Stimulated activated CD4-positive, alpha-beta T cell treated with anti-CD3 and anti-CD28 coated beads, TNF-alpha, amount 100 ng/mL, for 24 hours (primary cell): ENCODE results near the gene SCGN.

Source experiments
- DNase-seq, 3 experiments: peaks; one replicate each; pipeline ENCODE4 v3.0.0-alpha.2; 2020; ENCODE audit warnings: low read depth in 3 of 3

SCGN gene

DNA sequence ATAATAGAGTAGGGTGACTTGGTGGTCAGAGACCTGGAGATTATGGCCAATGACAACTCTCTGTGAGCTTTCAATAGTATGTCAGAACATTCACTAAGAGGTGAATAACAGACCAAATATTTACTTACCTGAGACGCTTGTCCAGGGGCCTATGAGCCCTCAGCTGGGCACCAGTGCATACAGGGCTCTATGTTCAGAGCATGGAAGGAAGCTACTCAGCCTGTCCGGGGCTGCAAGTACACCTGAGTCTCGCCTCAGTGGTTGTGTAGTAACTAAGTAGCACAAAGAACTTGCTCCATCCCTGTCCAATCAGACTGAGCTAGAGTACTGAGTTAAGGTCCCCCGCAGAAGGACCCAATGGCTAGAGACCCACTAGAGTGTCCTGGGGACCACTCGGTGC is 11.6 kb upstream of the SCGN start:
- no peak for DNase-seq

DNA sequence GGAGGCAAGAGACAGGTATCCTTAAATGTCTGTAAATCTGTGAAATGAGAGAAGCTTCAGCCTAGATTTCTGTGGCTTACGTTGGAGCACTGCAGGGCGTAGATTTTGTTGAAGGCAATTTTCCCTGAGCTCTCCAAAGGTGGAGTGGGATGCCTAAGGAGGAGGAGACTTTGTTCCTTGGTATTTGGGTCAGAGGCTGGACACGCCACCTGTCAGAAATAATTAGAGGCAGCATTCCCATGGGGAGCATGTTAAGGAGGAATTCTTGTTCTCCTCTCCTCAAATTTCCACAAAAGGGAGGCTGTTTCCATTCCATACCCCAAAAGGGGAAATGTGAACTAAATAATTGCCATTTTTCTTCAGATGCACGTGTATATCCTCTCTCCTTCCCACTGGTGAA is 11.1 kb upstream of the SCGN start:
- no peak for DNase-seq

DNA sequence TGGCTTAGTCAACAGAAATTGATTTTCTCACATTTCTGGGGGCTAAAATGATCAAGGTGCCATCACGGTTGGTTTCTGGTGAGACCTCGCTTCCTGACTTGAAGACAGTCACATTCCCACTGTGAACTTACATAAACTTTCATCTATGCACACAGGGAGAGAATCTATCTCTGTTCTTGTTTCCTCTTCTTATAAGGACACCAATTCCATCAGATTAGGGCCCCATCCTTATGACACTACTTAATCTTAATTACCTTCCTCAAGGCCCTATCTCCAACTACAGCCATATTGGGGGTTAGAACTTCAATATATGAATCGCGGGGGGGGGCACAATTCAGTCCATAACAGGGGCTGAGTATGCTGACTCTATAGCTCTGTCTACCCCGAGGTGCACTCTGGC is 10.6 kb upstream of the SCGN start:
- no peak for DNase-seq

DNA sequence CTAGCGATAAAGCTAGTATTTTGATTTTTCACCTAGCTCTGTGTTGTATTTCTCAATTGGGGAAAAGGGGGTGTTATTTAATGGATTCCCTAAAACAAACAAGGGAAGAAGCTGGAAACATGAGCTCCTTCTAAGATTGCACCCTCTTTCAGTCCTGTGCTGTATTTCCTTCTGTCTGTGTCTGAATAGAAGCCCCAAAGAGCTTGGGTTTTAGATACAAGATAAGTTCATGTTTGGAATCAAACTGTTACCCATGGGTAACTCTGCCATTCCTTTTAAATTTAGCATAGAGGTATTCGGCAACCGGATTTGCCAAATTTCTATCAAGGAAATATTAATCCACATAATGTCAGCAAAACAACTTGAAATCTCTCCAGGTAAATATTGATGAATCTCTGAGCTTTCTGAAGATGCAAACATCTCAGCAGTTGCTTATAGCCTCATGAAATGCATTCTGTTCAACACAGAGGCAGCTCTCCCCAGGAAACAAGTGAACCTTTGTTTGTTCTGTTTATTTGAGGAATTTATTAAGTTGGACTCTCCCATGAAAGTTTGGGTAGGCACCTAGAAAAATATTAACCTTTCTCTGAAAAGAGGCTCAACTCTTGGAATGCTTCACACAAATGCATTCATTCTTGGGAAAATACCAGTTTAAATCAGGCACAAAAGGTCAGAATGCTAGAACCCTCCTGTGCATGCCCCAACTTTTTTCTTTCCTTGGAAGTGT is 9.9 kb upstream of the SCGN start:
- no peak for DNase-seq

DNA sequence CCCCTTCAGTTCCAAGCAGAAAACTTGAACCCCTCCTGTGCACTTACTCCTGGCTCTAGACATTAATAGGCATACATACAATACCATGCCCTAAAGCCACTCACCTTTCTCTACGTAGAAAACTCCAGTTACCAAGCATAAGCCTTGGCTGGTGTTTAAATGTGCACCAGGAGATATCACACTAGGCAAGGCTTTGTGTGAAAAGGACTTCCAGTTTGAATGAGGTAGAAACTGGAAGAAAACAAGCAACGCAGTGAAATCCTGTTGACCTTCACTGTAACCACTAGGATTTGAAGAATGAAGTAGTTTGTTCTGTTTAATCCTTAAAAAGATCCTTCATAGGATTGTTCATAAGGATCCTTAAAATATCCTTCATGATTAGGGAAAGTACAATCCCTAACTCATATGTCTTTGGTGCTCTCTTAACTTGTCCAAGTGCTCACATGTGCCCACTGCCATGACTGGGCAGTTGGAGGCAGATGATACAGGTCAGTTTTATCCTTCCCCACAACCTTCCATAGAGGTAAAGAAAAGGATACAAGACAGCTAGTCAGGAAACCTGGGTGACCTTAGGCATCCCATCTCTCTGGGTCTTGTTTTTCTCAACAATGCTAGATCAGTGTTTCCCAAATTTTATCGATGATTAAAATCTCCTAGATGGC is 9.2 kb upstream of the SCGN start:
- DNase-seq = no peak

DNA sequence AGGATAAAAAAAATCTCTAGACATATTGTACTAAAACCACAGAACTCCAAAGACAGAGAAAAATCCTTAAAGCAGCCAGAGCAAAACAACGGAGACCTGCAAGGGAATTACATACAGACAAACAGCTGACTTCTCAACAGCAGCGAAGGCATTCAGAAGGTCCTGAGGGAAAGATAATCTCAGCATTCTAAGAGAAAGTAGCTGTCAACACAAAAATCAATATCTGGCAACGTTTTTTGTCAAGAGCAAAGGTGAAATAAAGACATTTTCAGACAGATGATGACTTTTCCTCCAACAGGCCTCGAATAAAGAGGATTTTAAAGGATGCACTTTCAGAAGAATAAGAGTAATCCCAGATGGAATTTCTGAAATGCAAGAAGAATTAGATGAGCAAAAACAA is 6.1 kb upstream of the SCGN start:
- no peak for DNase-seq

DNA sequence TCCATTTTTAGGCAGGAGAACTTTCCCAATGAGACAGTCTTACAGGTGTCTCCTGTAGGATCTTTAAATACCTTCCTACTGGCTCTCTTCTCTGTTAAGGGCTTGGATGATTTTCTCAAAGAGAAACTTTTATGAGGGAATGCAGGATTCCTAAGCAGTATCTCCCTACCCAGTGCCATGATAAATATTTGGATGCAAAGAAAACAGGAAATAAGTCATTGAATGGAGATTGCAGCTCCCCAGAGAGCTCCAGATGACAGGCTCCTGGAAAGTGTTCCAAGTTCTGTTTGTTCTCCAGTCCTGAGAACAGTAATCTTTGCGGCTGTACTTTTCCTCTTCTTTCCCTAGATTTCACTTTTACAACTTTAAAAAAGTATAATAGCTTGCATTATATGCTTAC is 2.4 kb upstream of the SCGN start:
- DNase-seq = no peak

DNA sequence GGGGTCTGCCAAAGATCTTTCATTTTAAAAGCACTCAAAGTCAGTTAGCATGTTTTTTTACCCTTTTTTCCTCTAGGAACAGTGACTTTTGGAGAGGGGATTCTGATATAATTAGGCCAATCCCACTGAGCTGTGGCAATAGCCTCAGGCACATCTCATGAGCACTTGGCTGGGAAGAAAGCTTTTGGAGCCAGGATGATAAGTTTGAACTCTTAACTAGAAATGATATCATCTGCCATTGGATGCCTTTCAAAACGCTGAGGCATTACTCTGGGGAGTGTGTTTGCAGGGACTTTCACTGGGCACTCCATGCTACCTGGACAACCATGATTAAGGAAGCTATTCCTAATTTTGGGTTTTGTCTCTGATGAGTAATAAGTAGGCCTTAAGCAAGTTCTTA is 3.7 kb downstream of the SCGN start:
- DNase-seq = no peak

DNA sequence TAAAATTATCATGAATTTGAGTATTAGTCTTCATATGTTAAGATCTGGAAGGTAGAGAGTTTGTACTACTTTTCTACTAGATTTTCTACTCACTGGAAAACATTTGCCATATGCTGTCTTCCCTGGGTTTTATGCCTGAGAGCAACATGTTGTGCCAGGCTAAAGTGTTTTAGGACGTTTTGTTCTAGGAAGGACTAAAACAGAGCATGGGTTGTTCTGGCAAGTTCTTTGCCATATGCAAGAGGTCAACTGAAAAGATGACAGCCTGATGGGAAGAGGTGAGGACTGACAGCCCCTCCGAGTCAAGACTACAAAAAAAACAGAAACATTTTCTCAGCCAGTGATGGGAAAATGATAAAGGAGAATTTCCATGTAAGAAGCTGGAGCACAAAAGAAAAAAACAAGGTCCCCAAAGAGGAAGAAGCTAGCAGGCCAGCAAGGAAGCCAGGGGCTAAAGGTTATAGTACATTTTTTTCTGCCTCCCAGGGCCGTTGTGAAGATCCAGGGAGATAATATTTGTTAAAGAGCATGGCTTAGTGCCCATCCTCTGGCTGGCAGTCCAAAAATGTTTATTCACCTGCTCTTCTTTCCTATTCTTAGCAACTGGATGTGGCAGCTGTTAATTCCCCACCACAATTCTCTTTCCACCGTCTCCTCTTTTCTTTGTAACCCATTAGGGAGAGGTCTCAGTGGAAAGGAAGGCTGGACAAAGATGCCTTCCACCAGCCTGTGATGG is 7.8 kb downstream of the SCGN start:
- no peak for DNase-seq

DNA sequence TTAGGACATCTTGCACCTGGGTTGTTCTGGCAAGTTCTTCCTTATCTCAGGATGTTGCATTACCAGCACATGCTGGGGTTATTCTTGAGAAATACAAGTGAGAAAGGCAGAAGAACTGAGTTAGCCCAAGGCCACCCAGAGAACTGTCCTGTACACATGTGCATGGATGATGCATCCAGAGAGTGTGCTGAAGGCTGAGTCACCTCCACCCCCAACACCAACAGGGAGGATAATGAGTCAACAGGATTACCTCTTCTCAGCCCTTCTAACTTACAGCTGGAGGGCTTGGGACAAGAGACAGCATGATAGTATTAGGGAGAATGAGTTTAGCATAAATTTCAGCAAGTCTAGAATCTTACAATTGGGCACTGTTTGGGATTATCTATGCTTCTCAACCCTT is 8.5 kb downstream of the SCGN start:
- DNase-seq = peak in 1 of 3 experiments; percentile 20

DNA sequence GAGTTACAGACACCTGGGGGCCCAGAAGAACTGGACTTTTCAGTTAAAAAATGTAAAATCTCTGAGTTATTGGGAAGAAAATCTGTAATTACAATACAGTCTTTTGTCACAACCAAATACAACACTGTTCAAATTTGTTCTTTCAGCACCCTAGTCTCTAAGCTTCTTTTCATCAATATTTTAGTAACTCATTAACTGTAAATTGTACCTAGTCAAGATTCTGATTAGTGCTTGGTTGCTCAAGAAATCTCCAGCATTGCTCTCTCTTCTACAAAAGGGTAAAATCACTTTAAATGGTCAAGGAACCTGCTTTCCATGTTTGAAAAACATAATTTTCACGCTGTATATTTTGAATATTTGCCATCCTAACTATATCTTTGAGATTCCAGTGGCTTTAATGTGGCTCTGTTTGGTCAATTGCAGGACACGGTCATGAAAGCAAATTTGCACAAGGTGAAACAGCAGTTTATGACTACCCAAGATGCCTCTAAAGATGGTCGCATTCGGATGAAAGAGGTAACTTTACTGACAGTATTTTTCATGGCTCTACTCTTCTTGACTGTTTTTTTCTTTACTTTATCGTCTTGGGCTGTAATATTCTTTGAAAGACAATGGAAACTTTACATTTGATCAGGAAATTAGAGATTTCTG is 9.2 kb downstream of the SCGN start:
- DNase-seq = no peak

DNA sequence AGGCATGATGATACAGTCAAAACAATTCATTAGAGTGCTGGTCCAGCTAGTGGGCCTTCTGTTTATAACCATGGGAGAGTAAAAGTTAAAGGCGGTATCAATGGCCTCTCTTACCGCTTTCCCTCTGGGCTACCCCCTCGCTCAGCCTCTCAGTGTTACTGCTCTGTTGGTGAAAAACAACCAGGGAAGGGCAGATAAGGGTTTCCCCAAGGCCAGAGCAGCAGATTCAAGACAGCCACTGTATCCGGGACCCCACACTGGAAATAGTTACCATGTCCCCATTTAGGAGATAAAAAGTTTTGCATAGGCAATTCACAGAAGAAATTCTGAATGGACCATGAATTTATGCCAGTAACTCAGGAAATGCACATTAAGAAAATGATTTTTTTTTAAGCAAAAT is 13.4 kb downstream of the SCGN start:
- no peak for DNase-seq

DNA sequence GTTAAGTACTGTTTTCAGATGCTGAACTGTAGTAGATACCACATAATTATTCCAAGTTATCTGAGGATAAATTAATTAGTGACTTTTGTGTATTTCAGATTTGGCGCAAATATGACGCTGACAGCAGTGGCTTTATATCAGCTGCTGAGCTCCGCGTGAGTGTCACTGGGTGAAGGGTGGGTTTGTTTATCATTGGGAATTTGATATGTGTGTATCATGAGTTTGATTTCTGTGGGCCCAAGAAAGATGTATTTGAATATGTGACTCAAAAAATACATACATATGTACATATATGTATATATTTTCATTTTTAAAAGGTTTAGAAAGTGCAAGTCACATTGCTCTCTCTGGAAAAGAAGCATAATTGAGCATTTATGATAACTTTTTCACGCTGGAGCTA is 17.4 kb downstream of the SCGN start:
- DNase-seq = no peak

DNA sequence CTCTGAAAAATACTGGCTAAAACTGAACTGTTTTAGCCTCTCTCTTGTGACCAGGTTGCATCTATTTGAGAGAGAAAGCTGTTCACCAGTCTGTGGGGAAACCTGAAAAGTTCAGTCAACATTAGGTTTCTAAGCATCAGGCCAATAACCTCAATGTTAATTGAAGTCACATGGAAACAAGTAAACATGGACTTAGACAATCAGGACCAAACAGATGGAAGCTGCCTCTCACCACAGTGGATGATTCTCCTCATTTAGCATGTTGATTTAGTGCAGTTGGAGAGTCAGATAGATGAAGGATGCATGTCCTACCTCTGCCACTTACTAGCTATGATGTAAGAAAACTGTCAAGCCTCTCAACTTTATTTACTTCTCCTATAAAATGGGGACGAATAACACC is 18.2 kb downstream of the SCGN start:
- DNase-seq = no peak

DNA sequence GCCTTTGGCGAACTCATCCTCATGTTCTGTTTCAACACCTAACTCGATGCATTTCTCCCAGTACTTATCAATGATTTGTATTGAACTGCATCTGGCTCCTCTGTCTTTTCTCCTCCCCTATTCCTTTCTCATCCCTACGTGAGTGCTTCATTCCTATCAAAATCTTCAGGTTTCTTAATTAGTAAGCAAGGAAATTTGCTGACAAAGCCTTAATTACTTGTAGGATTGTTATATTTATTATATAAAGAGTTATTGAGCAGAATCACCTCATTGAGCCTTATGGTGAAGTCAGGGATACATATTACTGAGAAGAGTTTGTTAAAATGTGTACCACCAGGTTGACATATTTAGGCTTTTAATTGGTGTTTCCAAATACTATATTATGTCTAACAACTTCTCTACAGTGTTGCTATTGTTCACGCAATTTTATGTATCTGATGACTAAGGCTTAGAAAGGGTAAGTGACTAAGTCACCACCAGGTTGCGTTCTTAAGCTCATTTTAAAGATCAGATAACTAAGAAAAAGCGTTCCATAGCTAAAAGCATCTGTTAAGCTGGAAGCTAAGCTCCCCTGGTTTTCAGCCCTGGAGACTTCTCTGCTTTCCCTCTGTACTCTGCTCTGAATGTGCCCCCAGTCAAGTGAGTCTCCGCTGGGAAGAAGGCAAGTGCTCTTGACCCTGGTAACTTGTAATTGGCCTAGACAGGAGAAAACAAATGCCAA is 18.9 kb downstream of the SCGN start:
- no peak for DNase-seq

DNA sequence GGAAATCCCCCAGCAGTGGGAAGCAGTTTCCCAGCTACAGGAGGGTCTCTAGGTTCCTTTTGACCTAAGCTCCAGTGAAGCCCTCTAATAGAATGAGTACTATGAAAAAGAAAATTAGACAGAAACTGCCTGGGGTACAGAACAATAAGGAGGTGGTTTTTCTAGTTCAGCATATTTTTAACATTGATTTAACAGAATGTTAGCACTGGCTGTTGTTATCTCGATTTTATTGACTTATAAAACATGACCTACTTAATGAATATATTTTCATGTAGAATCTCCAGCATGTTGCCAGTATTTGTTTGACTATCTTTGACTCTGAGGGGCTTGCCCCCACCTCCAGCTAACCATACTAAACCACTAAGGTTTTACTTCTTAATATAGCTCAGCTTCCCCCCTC is 19.6 kb downstream of the SCGN start:
- no peak for DNase-seq

DNA sequence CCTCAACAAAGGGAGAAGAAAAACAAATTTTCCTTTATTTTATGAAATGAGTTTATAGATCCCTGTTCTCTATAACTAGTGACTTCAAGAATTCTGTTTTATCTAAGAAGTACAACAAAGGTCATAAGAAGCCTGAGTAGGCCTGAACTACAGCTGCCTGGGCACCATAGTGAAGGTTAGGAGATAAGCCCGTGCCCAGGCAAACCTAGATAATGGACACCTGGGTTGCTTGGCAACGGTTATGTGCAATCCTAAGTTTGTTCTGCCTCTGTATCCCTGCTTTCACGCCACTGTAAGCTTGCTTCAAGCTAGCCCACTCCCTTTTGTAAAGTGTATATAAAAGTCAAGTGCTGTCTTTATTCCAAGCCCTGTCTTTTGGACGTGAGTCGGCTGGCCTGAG is 23.2 kb downstream of the SCGN start:
- DNase-seq = no peak

DNA sequence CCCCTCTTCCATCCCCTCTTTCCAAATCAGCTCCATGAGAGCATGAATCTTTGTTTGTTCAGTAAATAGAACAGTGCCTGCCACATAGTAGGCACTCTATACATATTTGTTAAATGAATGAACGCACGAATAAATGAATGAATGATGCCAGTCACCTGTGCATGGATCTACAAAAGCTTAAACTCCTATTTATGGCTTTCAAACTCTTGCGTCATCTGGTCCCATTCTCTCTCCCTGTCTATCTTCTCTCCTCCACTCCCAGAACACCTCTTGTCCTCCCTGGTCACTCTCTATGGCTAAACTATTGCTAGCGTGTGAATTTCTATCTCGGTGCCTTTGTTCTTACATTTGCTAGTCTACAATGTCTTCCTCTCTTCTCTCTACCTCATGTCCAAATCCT is 24.8 kb downstream of the SCGN start:
- no peak for DNase-seq

DNA sequence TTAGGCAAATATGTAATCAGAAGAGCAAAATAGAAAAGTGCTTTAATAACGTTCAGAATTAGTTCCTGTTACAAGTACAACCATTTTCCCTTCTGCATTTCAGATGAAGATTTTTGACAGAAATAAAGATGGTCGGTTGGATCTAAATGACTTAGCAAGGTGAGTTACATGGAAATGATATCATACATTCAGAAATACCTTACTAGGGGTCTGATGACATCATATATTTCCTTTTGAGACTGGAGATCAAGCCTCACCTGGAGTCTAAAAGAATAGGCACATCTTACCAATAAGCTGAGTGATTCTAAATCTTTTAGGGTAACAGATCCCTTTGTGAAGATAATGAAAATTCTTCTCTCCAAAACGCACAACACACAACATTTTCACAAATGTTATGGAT is 29.8 kb downstream of the SCGN start:
- no peak for DNase-seq

DNA sequence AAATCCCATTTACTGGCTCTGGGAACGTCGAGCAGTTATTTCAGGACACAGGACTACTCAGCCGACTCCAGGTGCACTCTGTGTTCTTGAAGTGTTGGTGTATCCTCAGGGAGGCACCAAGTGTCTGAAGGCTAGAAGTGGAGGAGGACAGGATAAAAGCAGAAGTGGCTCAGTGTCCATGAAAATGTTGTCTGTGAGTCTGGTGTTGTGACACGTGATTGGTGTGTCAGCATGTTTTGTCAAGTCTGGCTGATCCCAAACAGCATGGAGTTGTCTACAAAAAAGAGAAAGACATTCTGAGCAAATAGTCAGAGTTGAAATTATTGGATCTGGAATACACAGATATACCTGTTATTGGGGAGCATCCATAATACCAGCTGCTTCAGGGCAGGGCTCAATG is 30.3 kb downstream of the SCGN start:
- no peak for DNase-seq

DNA sequence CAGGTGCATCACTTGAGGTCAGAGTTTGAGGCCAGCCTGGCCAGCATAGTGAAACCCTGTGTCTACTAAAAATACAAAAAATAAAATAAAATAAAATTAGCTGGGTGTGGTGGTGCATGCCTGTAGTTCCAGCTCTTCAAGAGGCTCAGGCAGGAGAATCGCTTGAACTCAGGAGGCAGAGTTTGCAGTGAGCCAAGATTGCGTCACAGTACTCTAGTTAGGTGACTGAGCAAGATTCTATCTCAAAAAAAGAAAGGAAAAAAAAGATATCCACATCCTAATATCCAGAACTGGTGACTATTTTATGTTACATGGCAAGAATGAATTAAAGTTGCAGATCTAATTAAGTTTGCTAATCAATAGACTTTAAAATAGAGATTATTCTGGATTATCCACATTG is 32.5 kb downstream of the SCGN start:
- no peak for DNase-seq

DNA sequence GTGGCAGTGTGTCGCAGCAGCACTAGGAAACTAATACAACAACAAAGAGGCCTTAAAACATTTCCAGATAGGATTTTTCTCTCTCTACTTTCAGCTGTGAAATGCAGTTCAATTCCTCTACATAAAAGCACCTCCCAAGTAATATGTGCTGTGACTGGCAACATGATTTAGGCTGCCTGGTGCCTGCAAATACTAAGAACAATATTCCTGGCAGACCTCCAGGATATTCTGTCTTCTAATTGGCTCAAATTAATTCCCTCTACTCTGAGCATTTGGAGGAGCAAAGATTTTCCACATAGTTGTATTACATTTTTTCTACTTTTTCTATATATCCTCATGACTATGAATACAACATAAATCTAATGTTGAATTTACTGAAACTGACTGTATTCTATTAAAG is 33.2 kb downstream of the SCGN start:
- no peak for DNase-seq
